Stomach (tissue), 8 donors: ENCODE data around the gene SMIM45.
"Not testable (repeated sequence)": the region's sequence is repeated elsewhere in the genome, so short reads cannot be mapped to it uniquely, and the experiment has no call there.

Source experiments
- DNase-seq, 2 donors: peaks; one replicate each; pipeline versions ENCODE4 v3.0.0 to v3.0.0-alpha.2; 2013 to 2019
- H3K27ac ChIP-seq, 5 donors: fragments of 200-600 bp in 4 of 5; sonication (generic) in 4 of 5; one replicate each; pipeline ENCODE4 v1.5.1; 2013 to 2019; ENCODE audit warnings: mild to moderate bottlenecking in 1 of 5, moderate library complexity in 1 of 5
- H3K27me3 ChIP-seq, 3 donors: fragments of 200-600 bp; sonication (generic); one replicate each; pipeline ENCODE4 v1.5.1; 2017 to 2019; ENCODE audit warnings: mixed run types in 1 of 3
- H3K36me3 ChIP-seq, 4 donors: fragments of 200-600 bp; sonication (generic); 1 replicate in 3 of 4; 2 replicates in 1 of 4; pipeline ENCODE4 v1.5.1; 2016 to 2019
- H3K4me1 ChIP-seq, 4 donors: fragments of 200-600 bp; sonication (generic); one replicate each; pipeline ENCODE4 v1.5.1; 2016 to 2019
- H3K4me3 ChIP-seq, 4 donors: fragments of 200-600 bp; sonication (generic) in 3 of 4; one replicate each; pipeline ENCODE4 v1.5.1; 2016 to 2019; ENCODE audit warnings: mild to moderate bottlenecking in 1 of 4
- H3K9me3 ChIP-seq, 4 donors: fragments of 200-600 bp; sonication (generic); one replicate each; pipeline ENCODE4 v1.5.1; 2016 to 2019
- EP300 ChIP-seq: sonication (generic); formaldehyde crosslinking; IDR thresholded peaks from one replicate; pipeline ENCODE4 v1.6.1; 2017; ENCODE audit warnings: antibody characterized with exemption
- POLR2A ChIP-seq, 4 donors: fragments of 450-650 bp; IDR thresholded peaks; one replicate each; pipeline ENCODE4 v1.6.1; 2016; ENCODE audit warnings: antibody characterized with exemption in 4 of 4, control low read depth in 2 of 4, mild to moderate bottlenecking in 1 of 4, moderate library complexity in 1 of 4
- POLR2AphosphoS5 ChIP-seq, 3 donors: sonication (generic); formaldehyde crosslinking; IDR thresholded peaks; one replicate each; pipeline ENCODE4 v1.6.1; 2016; ENCODE audit warnings: antibody characterized with exemption in 3 of 3
- WGBS, 5 donors: extraction: QIAGEN DNeasy Blood & Tissue Kit in 3 of 5; methylation state at CpG; one replicate each; pipeline versions ENCODE4 v1.1.5 to v1.1.7; 2013 to 2018; 5-methylcytosine and 5-hydroxymethylcytosine counted together
- intact Hi-C: fragments of 100-400 bp; cut with DNase I; formaldehyde crosslinking; loops from one replicate; pipeline ENCODE4 v1.15.1; 2023; ENCODE audit warnings: low total_unique reads
- TF ChIP-seq, protein P1 (sequence below), 7 experiments: fragments of 450-650 bp in 4 of 7; fragments of 200-600 bp in 3 of 7; sonication (generic) in 3 of 7; IDR thresholded peaks; one replicate each; pipeline ENCODE4 v1.5.1; 2016 to 2019; ENCODE audit warnings: antibody characterized with exemption in 7 of 7, control low read depth in 2 of 7, mild to moderate bottlenecking in 1 of 7
- donor health status: healthy with polysubstance abuse.
- donor health status: Bipolar disorder and iron deficiency.
- donor health status: healthy.

Gene SMIM45

DNA sequence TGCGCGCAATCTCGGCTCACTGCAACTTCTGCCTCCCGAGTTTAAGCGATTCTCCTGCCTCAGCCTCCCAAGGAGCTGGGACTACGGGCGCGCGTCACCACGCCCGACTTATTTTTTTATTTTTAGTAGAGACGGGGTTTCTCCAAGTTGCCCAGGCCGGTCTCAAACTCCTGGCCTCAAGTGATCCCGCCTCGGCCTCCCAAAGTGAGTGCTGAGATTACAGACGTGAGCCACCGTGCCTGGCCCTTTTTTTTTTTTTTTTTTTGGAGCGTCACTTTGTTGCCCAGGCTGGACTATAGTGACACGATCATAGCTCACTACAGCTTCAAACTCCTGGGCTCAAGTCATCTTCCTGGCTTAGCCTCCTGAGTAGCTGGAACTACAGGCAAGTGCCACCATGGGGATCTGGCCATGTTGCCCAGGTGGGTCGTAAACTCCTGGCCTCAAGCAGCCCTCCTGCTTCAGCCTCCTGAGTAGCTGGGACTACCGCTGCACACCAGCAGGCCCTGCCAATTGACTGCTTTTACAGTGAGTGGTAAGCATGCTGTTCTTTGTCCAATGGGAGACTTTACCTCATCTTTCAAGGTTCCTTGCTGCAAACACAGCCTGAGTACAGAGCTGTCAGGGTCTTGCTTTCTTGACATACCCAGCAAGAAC is 4.4 kb upstream of the SMIM45 start:
- H3K36me3 ChIP-seq = no peaks in the 10 kb centered on the region
- no peak for DNase-seq
- no peaks in the 10 kb centered on the region for H3K9me3 ChIP-seq
- 70 to 72% (median 70%) methylated on average over 21 of the region's 21 CpGs for WGBS, 5 donors
- H3K4me3 ChIP-seq = peak overlapping the region; percentile 67 to 88 (median 76)
- intact Hi-C loops = no loop called here
- H3K4me1 ChIP-seq = peaks cover 13 to 35% (median 26%) of the 10 kb centered on the region in 4 donors
- H3K27ac ChIP-seq = peak overlapping the region in 3 of 5 donors; percentile 72 to 79 (median 78)
- TF ChIP-seq POLR2AphosphoS5 (IDR thresholded peaks at IDR 0.05) (no peak), POLR2A (IDR thresholded peaks at IDR 0.05) (no peak), EP300 (no peak)
- TF ChIP-seq, protein P1, sequence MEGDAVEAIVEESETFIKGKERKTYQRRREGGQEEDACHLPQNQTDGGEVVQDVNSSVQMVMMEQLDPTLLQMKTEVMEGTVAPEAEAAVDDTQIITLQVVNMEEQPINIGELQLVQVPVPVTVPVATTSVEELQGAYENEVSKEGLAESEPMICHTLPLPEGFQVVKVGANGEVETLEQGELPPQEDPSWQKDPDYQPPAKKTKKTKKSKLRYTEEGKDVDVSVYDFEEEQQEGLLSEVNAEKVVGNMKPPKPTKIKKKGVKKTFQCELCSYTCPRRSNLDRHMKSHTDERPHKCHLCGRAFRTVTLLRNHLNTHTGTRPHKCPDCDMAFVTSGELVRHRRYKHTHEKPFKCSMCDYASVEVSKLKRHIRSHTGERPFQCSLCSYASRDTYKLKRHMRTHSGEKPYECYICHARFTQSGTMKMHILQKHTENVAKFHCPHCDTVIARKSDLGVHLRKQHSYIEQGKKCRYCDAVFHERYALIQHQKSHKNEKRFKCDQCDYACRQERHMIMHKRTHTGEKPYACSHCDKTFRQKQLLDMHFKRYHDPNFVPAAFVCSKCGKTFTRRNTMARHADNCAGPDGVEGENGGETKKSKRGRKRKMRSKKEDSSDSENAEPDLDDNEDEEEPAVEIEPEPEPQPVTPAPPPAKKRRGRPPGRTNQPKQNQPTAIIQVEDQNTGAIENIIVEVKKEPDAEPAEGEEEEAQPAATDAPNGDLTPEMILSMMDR (IDR thresholded peaks at IDR 0.05) = no peak
- H3K27me3 ChIP-seq = peaks cover 0 to 10% (median 0%) of the 10 kb centered on the region in 3 donors

DNA sequence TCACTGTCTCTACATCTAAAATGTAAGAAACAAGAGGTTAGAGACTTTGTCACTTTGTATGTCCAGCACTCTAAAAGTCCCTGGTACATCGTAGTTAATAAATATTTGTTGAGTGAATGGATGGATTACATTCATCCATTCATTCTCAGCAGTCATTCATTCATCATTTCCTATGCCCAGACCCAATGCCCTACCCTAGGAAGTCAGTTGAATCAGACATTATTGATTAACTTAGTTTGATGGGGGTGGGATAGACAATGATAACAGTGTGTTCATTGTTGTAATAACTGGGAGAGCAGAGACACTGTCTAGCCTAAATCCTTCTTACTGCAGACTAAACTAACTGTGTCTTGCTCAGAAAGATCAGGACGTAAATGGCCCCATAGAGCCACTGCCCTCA is 3.8 kb upstream of the SMIM45 start:
- Histone ChIP-seq H3K9me3 (no peaks in the 10 kb centered on the region), H3K36me3 (no peaks in the 10 kb centered on the region), H3K4me1 (peaks cover 13 to 35% (median 26%) of the 10 kb centered on the region in 4 donors), H3K27ac (no peak overlapping the region), H3K4me3 (no peak overlapping the region), H3K27me3 (peaks cover 0 to 10% (median 0%) of the 10 kb centered on the region in 3 donors)
- DNase-seq = no peak
- intact Hi-C loops = no loop called here
- TF ChIP-seq, protein P1 (IDR thresholded peaks at IDR 0.05) = no peak
- TF ChIP-seq POLR2AphosphoS5 (IDR thresholded peaks at IDR 0.05) (no peak), POLR2A (IDR thresholded peaks at IDR 0.05) (no peak), EP300 (no peak)
- whole genome bisulfite sequencing, 5 donors = 76 to 84% (median 82%) methylated on average over 2 of the region's 2 CpGs

DNA sequence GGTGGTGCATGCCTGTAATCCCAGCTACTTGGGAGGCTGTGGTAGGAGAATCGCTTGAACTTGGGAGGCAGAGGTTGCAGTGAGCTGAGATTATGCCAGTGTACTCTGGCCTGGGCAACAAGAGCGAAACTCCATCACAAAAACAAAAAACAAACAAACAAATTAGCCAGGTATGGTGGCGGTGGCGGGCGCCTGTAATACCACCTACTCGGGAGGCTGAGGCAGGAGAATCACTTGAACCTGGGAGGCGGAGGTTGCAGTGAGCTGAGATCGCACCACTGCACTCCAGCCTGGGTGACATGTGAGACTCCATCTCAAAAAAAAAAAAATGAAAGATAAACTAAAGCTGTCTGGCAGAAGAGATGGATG is 3.0 kb upstream of the SMIM45 start:
- H3K4me1 ChIP-seq = peaks cover 13 to 32% (median 21%) of the 10 kb centered on the region in 4 donors
- WGBS, 5 donors = 78 to 94% (median 83%) methylated on average over 8 of the region's 8 CpGs
- H3K9me3 ChIP-seq, H3K27ac ChIP-seq, H3K36me3 ChIP-seq, DNase-seq, intact Hi-C loops, H3K27me3 ChIP-seq, H3K4me3 ChIP-seq: not testable (repeated sequence)

DNA sequence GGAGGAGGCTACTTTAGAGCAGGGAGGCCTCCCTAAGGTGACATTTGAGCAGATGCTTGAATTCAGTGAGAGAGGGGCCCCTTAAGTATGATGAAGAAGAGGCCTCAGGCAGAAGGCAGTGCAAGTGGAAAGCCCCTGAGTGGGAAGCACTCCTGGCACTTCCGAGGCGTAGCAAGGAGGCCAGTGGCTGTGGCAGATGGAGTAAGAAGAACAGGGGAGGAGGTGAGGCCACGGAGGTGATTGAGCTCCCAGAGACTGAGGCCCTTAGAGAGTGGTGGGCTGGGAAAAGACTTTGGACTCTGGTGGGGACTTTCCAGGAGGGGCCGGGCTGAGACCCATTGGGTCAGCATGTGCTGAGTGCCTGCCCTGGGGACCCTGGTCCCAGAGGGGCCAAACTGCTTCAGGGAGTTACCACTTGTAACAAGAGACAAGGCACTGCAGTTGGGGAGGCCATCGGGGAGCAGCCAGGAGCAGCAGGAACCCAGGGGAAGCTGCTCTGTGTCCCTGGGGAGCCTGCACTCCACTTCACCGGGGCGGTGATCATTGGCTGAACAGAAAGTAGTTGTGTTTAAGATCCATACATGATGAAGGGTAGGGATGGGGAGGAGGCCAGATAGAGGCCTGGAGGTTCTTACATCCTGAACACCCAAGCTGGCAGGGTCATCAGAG is 2.5 kb upstream of the SMIM45 start:
- Histone ChIP-seq H3K4me3 (no peak overlapping the region), H3K27ac (no peak overlapping the region), H3K27me3 (peaks cover 0 to 10% (median 0%) of the 10 kb centered on the region in 3 donors), H3K4me1 (peaks cover 13 to 32% (median 20%) of the 10 kb centered on the region in 4 donors), H3K36me3 (no peaks in the 10 kb centered on the region), H3K9me3 (no peaks in the 10 kb centered on the region)
- intact Hi-C loops = no loop called here
- WGBS, 5 donors = 83 to 95% (median 92%) methylated on average over 7 of the region's 7 CpGs
- TF ChIP-seq, protein P1 (IDR thresholded peaks at IDR 0.05) = no peak
- no peak for TF ChIP-seq POLR2A (IDR thresholded peaks at IDR 0.05)
- TF ChIP-seq EP300 = no peak
- TF ChIP-seq POLR2AphosphoS5 (IDR thresholded peaks at IDR 0.05) = no peak
- no peak for DNase-seq

DNA sequence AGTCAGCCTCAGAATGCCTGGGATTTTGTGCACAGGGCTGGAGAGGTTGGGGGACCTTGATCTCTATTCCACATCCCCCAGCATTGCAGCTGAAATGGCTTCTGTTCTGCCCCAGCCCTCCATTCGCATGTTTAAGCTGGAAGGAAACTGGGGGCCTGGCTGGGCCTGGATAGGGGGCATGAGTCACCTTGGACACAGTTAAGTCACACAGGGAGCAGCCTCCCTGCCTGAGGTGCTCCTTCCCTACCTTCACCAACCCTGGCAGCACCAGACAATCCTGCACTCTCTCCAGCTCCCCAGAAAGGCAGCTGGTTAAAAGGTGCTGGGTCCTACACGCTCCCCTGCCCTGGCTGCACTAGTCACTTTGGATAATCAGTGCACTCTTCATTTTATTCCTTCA is 763 bp downstream of the SMIM45 start:
- intact Hi-C loops = no loop called here
- 84 to 94% (median 88%) methylated on average over 2 of the region's 2 CpGs for WGBS, 5 donors
- H3K27ac ChIP-seq = no peak overlapping the region
- H3K9me3 ChIP-seq = no peaks in the 10 kb centered on the region
- TF ChIP-seq, protein P1 (IDR thresholded peaks at IDR 0.05) = no peak
- TF ChIP-seq POLR2AphosphoS5 (IDR thresholded peaks at IDR 0.05) (no peak), POLR2A (IDR thresholded peaks at IDR 0.05) (no peak), EP300 (no peak)
- no peak for DNase-seq
- H3K4me3 ChIP-seq = no peak overlapping the region
- no peaks in the 10 kb centered on the region for H3K36me3 ChIP-seq
- peaks cover 0 to 18% (median 0%) of the 10 kb centered on the region in 3 donors for H3K27me3 ChIP-seq
- H3K4me1 ChIP-seq = peaks cover under 1 to 7% (median 5%) of the 10 kb centered on the region in 4 donors
